HepG2 (cell line): ENCODE measurements around the gene ODC1. TPM values are rescaled to one million over a fixed set of nuclear protein-coding genes. Genes with fewer than 3 reads are reported as not detected.

Experiments used
- ATAC-seq: fragments of 200-7000 bp; cut with Tn5 transposase; 3 replicates; pipeline ENCODE4 v1.9.1; 2020; ENCODE audit warnings: mild to moderate bottlenecking, moderate library complexity
- BruUV-seq: library from RNA; stranded (reverse); fragments of 400-500 nt; replicated peaks from 2 replicates; lab custom pipeline; 2021; lab: Mats Ljungman, UMichigan
- CTCF ChIA-PET: fragments of 300-600 bp; formaldehyde crosslinking; extraction: SDS; loops from one replicate; lab custom pipeline; 2021; ENCODE audit warnings: low total read pairs, inconsistent platforms, low intra/inter-chr PET ratio; lab: Yijun Ruan, JAX
- POLR2A ChIA-PET: fragments of 350-600 bp; sonication (Branson Sonifier 250); formaldehyde crosslinking; loops from one replicate; lab custom pipeline; 2020; ENCODE audit warnings: antibody characterized with exemption, inconsistent platforms; lab: Yijun Ruan, JAX
- DNase-seq: peaks from one replicate; pipeline ENCODE4 v3.0.0-alpha.2; 2015; ENCODE audit warnings: low spot score
- FAIRE-seq: peaks from 3 replicates; lab custom pipeline; 2011; peaks lifted over from hg19 to GRCh38; lab: Jason Lieb, UNC
- H2AFZ ChIP-seq: one replicate; pipeline ENCODE4 v1.6.1; 2011; ENCODE audit warnings: low read length, inconsistent platforms
- H3K27ac ChIP-seq: fragments of 300-600 bp; 3 replicates; pipeline ENCODE4 v1.8.0; 2011; ENCODE audit warnings: mixed run types, mild to moderate bottlenecking, mixed read lengths, low read length, inconsistent platforms; ENCODE audit not compliant: insufficient read depth; ENCODE audit errors: extremely low read length
- H3K27me3 ChIP-seq, 2 experiments: fragments of 200-600 bp in 1 of 2; 2 replicates in 1 of 2; 3 replicates in 1 of 2; pipeline versions ENCODE4 v1.6.0 to v1.8.0; 2011; ENCODE audit warnings: low read length in 2 of 2, mild to moderate bottlenecking in 2 of 2, moderate library complexity in 2 of 2, inconsistent platforms in 1 of 2; ENCODE audit not compliant: insufficient read depth in 2 of 2, control insufficient read depth in 1 of 2
- H3K36me3 ChIP-seq, 2 experiments: fragments of 200-600 bp in 1 of 2; replicated peaks in 1 of 2; 2 replicates in 1 of 2; 3 replicates in 1 of 2; pipeline versions ENCODE4 v1.5.1 to v1.8.0; 2011; ENCODE audit warnings: low read length in 2 of 2, inconsistent platforms in 1 of 2; ENCODE audit not compliant: insufficient read depth in 2 of 2, control insufficient read depth in 1 of 2
- H3K4me1 ChIP-seq: 2 replicates; pipeline ENCODE4 v1.5.1; 2012; ENCODE audit warnings: low read length, inconsistent platforms; ENCODE audit not compliant: insufficient read depth
- H3K4me2 ChIP-seq: 2 replicates; pipeline ENCODE4 v1.6.0; 2011; ENCODE audit warnings: low read depth, low read length, inconsistent platforms
- H3K4me3 ChIP-seq, 3 experiments: fragments of 200-600 bp in 1 of 3; sonication (generic), shearing (Covaris generic) in 1 of 3; replicated peaks in 1 of 3; 2 replicates each; pipeline ENCODE4 v1.5.1; 2011 to 2016; ENCODE audit warnings: low read length in 3 of 3, inconsistent platforms in 2 of 3, low read depth in 2 of 3, mild to moderate bottlenecking in 2 of 3, control low read depth in 1 of 3, mixed read lengths in 1 of 3; ENCODE audit not compliant: insufficient read depth in 1 of 3
- H3K79me2 ChIP-seq: one replicate; pipeline ENCODE4 v1.6.1; 2011; ENCODE audit warnings: low read length, inconsistent platforms; ENCODE audit not compliant: insufficient read depth
- H3K9ac ChIP-seq: 2 replicates; pipeline ENCODE4 v1.6.0; 2011; ENCODE audit warnings: mild to moderate bottlenecking, low read depth, low read length, inconsistent platforms; ENCODE audit not compliant: insufficient read depth
- H3K9me3 ChIP-seq: 2 replicates; pipeline ENCODE4 v1.5.1; 2012; ENCODE audit warnings: mild to moderate bottlenecking, low read length
- H4K20me1 ChIP-seq: 2 replicates; pipeline ENCODE4 v1.6.0; 2011; ENCODE audit warnings: inconsistent platforms, mild to moderate bottlenecking, low read length, moderate library complexity; ENCODE audit not compliant: insufficient read depth
- AGO1 ChIP-seq: fragments of 200-400 bp; formaldehyde crosslinking; IDR thresholded peaks from 2 replicates; pipeline ENCODE4 v1.6.1; 2017; ENCODE audit warnings: mild to moderate bottlenecking, low read depth, low read length, moderate library complexity; ENCODE audit not compliant: poor library complexity, severe bottlenecking
- ELF3 ChIP-seq: IDR thresholded peaks from 2 replicates; pipeline ENCODE4 v1.6.1; 2016; ENCODE audit warnings: missing genetic modification reagents, missing compliant biosample characterization
- FOXK1 ChIP-seq: sonication (generic); formaldehyde crosslinking; IDR thresholded peaks from 2 replicates; pipeline ENCODE4 v1.4.0; 2020; ENCODE audit warnings: low read depth, missing genetic modification reagents, borderline replicate concordance
- MAF1 ChIP-seq: sonication (generic); formaldehyde crosslinking; IDR thresholded peaks from 2 replicates; pipeline ENCODE4 v1.5.0; 2020; ENCODE audit warnings: missing genetic modification reagents, borderline replicate concordance
- NFE2L2 ChIP-seq: fragments of 150-350 bp; IDR thresholded peaks from 2 replicates; pipeline ENCODE4 v1.6.1; 2014; ENCODE audit warnings: low read length
- NR2F2 ChIP-seq: IDR thresholded peaks from 2 replicates; pipeline ENCODE4 v1.6.1; 2012; ENCODE audit warnings: low read depth, inconsistent platforms, borderline replicate concordance
- NR2F6 ChIP-seq, 2 experiments: IDR thresholded peaks; 2 replicates each; pipeline ENCODE4 v1.6.1; 2016; ENCODE audit warnings: antibody characterized with exemption in 1 of 2, mild to moderate bottlenecking in 1 of 2
- ZMYM3 ChIP-seq: sonication (generic); formaldehyde crosslinking; IDR thresholded peaks from 2 replicates; pipeline ENCODE4 v1.5.1; 2020; ENCODE audit warnings: mild to moderate bottlenecking, missing genetic modification reagents
- ZNF251 ChIP-seq: sonication (generic); formaldehyde crosslinking; IDR thresholded peaks from 2 replicates; pipeline ENCODE4 v1.9.0; 2021; ENCODE audit warnings: mild to moderate bottlenecking, missing genetic modification reagents
- ZNF337 ChIP-seq: sonication (generic); formaldehyde crosslinking; IDR thresholded peaks from 2 replicates; pipeline ENCODE4 v1.5.1; 2020; ENCODE audit warnings: missing genetic modification reagents, low read depth, mild to moderate bottlenecking, borderline replicate concordance
- ZNF430 ChIP-seq: sonication (generic); formaldehyde crosslinking; IDR thresholded peaks from 2 replicates; pipeline ENCODE4 v1.9.0; 2021; ENCODE audit warnings: mild to moderate bottlenecking, missing genetic modification reagents
- ZNF629 ChIP-seq: sonication (generic); formaldehyde crosslinking; conservative IDR thresholded peaks from 2 replicates; pipeline ENCODE4 v1.5.0; 2020; ENCODE audit warnings: missing genetic modification reagents
- ZNF724P ChIP-seq: sonication (generic); formaldehyde crosslinking; IDR thresholded peaks from 2 replicates; pipeline ENCODE4 v1.8.0; 2022; ENCODE audit warnings: missing genetic modification reagents, borderline replicate concordance
- WGBS: methylation state at CpG from one replicate; pipeline ENCODE4 v1.1.6; 2017; ENCODE audit warnings: low lambda C conversion rate; 5-methylcytosine and 5-hydroxymethylcytosine counted together
- in situ Hi-C: cut with HindIII; loops from 2 replicates; pipeline ENCODE4 v1.10.0; 2017; ENCODE audit warnings: low pct_unique_long_range_greater_than_20kb; ENCODE audit not compliant: extremely low pct_ligation_motif_present
- intact Hi-C: fragments of 100-400 bp; cut with micrococcal nuclease; formaldehyde crosslinking; loops from one replicate; pipeline ENCODE4 v1.10.0; 2022; ENCODE audit not compliant: unreplicated experiment
- polyA plus RNA-seq, 8 experiments: library from polyadenylated mRNA; depleted of rRNA in 3 of 8; stranded (reverse) in 7 of 8; unstranded in 1 of 8; fragments of >200 nt; fragmentation: Illumina TruSeq in 4 of 8; extraction: Trizol in 4 of 8; gene quantifications; 2 replicates each; pipeline versions ENCODE4 v1.2.1 to v1.2.3, GENCODE V29; 2011 to 2016; ENCODE audit warnings: low read depth in 4 of 8, missing spikeins in 1 of 8, mixed read lengths in 1 of 8; ENCODE audit not compliant: insufficient read depth in 1 of 8
- total RNA-seq, 5 experiments: library from RNA; depleted of rRNA; stranded (reverse); fragments of >200 nt; fragmentation: Illumina TruSeq; extraction: Trizol; gene quantifications; 2 replicates each; pipeline ENCODE4 v1.2.3, GENCODE V29; 2016; ENCODE audit warnings: low read depth in 1 of 5
- TF ChIP-seq, protein P1 (sequence below): IDR thresholded peaks from 2 replicates; pipeline ENCODE4 v1.6.1; 2016

The ODC1 gene
- total and polyA plus RNA-seq, 2 of the 13 experiments (the other 11 are each of a cell fraction or from before 2014, with no cell fraction given), result 142 to 371 TPM

DNA sequence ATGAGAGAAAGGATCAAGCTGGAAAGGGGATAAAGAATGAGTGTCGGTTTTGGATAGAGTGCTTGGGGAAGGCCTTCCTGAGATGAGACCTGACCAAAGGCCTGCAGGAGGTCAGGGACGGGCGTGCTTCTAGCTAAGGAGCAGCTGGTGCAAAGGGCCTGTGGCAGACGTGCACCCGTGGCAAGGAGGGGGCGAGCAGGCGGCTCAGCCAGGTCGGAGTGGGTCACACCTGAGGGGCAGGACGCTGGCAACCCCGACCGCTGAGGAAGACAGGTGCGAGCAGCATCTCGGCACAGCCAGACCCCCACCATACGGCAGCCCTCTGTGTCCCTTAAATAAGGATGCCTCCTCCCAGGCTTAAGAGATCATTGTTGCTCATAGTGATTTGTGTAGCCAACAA, 48.1 kb downstream of the ODC1 start:
- Histone ChIP-seq H3K9me3 (no peaks in the 10 kb centered on the region), H4K20me1 (peaks cover 4% of the 10 kb centered on the region; the same call in 1 of the 2 replicates), H3K27ac (no peak overlapping the region), H3K4me2 (no peak overlapping the region), H3K4me3 (no peak overlapping the region), H3K4me1 (peaks cover 34% of the 10 kb centered on the region), H3K36me3 (peaks cover 4 to 6% of the 10 kb centered on the region in 2 experiments; a peak in 3 of 5 replicates), H3K9ac (no peak overlapping the region), H3K79me2 (no peaks in the 10 kb centered on the region), H3K27me3 (no peaks in the 10 kb centered on the region), H2AFZ (no peak overlapping the region)
- in situ Hi-C loops (loop anchor here (5.0 kb wide), 1 partner anchor 33 kb away; no protein-coding TSS in a partner anchor), intact Hi-C loops (loop anchor here (2.0 to 10.0 kb wide), 3 partner anchors 31 to 275 kb away; partner anchors contain the start of gene RRM2)
- 90% methylated on average over 14 of the region's 14 CpGs for WGBS
- POLR2A ChIA-PET, result no interaction called here
- ATAC-seq, result no peak
- TF ChIP-seq ZNF251 (peak; percentile 9; the same call in 1 of the 2 replicates), ZNF629 (CRISPR knock-in tag) (no peak), AGO1 (peak; percentile 24), ZNF337 (CRISPR knock-in tag) (no peak), ZMYM3 (CRISPR knock-in tag) (peak; percentile 78), ELF3 (CRISPR knock-in tag) (no peak), MAF1 (CRISPR knock-in tag) (no peak), FOXK1 (no peak), NFE2L2 (no peak), ZNF430 (CRISPR knock-in tag) (no peak), NR2F6 (IDR thresholded peaks at IDR 0.05) (no peak), NR2F6 (CRISPR knock-in tag; IDR thresholded peaks at IDR 0.05) (no peak), NR2F2 (no peak), ZNF724P (CRISPR knock-in tag) (0 out of 2 replicates have a peak, but pooled peaks have one; percentile 13)
- TF ChIP-seq, protein P1, sequence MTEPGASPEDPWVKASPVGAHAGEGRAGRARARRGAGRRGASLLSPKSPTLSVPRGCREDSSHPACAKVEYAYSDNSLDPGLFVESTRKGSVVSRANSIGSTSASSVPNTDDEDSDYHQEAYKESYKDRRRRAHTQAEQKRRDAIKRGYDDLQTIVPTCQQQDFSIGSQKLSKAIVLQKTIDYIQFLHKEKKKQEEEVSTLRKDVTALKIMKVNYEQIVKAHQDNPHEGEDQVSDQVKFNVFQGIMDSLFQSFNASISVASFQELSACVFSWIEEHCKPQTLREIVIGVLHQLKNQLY (CRISPR knock-in tag), result no peak
- FAIRE-seq, result no peak
- BruUV-seq, result no TSS peak
- no peak for DNase-seq
- CTCF ChIA-PET, result no interaction called here
